ENCODE measurements around the gene PCSK5. TPM values are rescaled to one million over a fixed set of nuclear protein-coding genes. Genes with fewer than 3 reads are reported as not detected.

The PCSK5 gene
- total and polyA plus RNA-seq, 12 donors = 2.2 to 31.8 (median 8.4) TPM

- Histone ChIP-seq H3K27ac (no peak overlapping the region), H3K4me1 (replicated peaks in 1 of 2) (no peaks in the 10 kb centered on the region)
- intact Hi-C loops (cut with DNase I) = no loop called here
Measured at GRCh38 chr9:76082057-76082456, 191.6 kb downstream of the PCSK5 start.

GRCh38 chr9:76085596-76085995 lies 195.1 kb downstream of the PCSK5 start:
- no peak for TF ChIP-seq CTCF (IDR thresholded peaks at IDR 0.05)
- no peak for TF ChIP-seq POLR2A (IDR thresholded peaks at IDR 0.05)
- Histone ChIP-seq H3K36me3 (replicated peaks in 1 of 2) (no peaks in the 10 kb centered on the region), H3K27ac (no peak overlapping the region), H3K4me3 (no peak overlapping the region), H3K4me1 (replicated peaks in 1 of 2) (no peaks in the 10 kb centered on the region), H3K9me3 (replicated peaks in 1 of 3) (no peaks in the 10 kb centered on the region), H3K27me3 (no peaks in the 10 kb centered on the region)
- no peak for DNase-seq
- 87 to 95% (median 91%) methylated on average over 2 of the region's 2 CpGs for WGBS, 4 donors
- intact Hi-C loops (cut with DNase I) = no loop called here

More at GRCh38 chr9:76082057-76082456, 191.6 kb downstream of the PCSK5 start:
- Histone ChIP-seq H3K4me3 (no peak overlapping the region), H3K9me3 (replicated peaks in 1 of 3) (no peaks in the 10 kb centered on the region), H3K36me3 (replicated peaks in 1 of 2) (no peaks in the 10 kb centered on the region), H3K27me3 (no peaks in the 10 kb centered on the region)
- no peak for DNase-seq
- no peak for TF ChIP-seq POLR2A (IDR thresholded peaks at IDR 0.05)
- TF ChIP-seq CTCF (IDR thresholded peaks at IDR 0.05) = no peak

- H3K36me3 ChIP-seq (replicated peaks in 1 of 2) = no peaks in the 10 kb centered on the region
- no peak overlapping the region for H3K4me3 ChIP-seq
- no peaks in the 10 kb centered on the region for H3K27me3 ChIP-seq
- no peak for DNase-seq
- no peak overlapping the region for H3K27ac ChIP-seq
- no peaks in the 10 kb centered on the region for H3K4me1 ChIP-seq (replicated peaks in 1 of 2)
- intact Hi-C loops (cut with DNase I) = no loop called here
- WGBS, 4 donors = 83 to 90% (median 87%) methylated on average over 1 of the region's 1 CpG
- TF ChIP-seq CTCF (IDR thresholded peaks at IDR 0.05) (no peak), POLR2A (IDR thresholded peaks at IDR 0.05) (no peak)
- H3K9me3 ChIP-seq (replicated peaks in 1 of 3) = no peaks in the 10 kb centered on the region
Measured at GRCh38 chr9:76086539-76086938, 196.1 kb downstream of the PCSK5 start.

- Histone ChIP-seq H3K36me3 (replicated peaks in 1 of 2) (no peaks in the 10 kb centered on the region), H3K27me3 (no peaks in the 10 kb centered on the region), H3K27ac (no peak overlapping the region), H3K4me3 (no peak overlapping the region), H3K4me1 (replicated peaks in 1 of 2) (no peaks in the 10 kb centered on the region), H3K9me3 (replicated peaks in 1 of 3) (no peaks in the 10 kb centered on the region)
- no peak for DNase-seq
- TF ChIP-seq CTCF (IDR thresholded peaks at IDR 0.05) = no peak
- WGBS, 4 donors = 88 to 100% (median 95%) methylated on average over 1 of the region's 1 CpG
- intact Hi-C loops (cut with DNase I) = no loop called here
Measured at GRCh38 chr9:76087976-76088375, 197.5 kb downstream of the PCSK5 start.

Data from adrenal gland (tissue), 12 donors.